Erythroblast (primary cell): Measurements from ENCODE around the gene NABP2.

Experiments used
- GATA1 ChIP-seq: IDR thresholded peaks from 2 replicates; pipeline ENCODE4 v1.6.1; 2011; ENCODE audit warnings: low read depth, mild to moderate bottlenecking, control low read depth, low read length, moderate library complexity
- POLR2A ChIP-seq: IDR thresholded peaks from 2 replicates; pipeline ENCODE4 v1.6.1; 2011; ENCODE audit warnings: mild to moderate bottlenecking, low read length

GRCh38 chr12:56274299-56274698, 50.2 kb downstream of the NABP2 start:
- TF ChIP-seq POLR2A (no peak), GATA1 (no peak)
